SU-DHL-6 (cell line): ENCODE results near the gene COL6A1.

Experiments
- H2AFZ ChIP-seq: fragments of 200-600 bp; sonication (generic); 2 replicates; pipeline ENCODE4 v1.6.1; 2014; ENCODE audit warnings: low read depth, mild to moderate bottlenecking, moderate library complexity, mixed read lengths, antibody characterized with exemption, low read length; ENCODE audit not compliant: severe bottlenecking
- H3F3A ChIP-seq: fragments of 200-600 bp; shearing (Covaris generic); 2 replicates; pipeline ENCODE4 v1.6.0; 2016; ENCODE audit warnings: antibody characterized with exemption, mild to moderate bottlenecking; ENCODE audit not compliant: insufficient read depth
- H3K27ac ChIP-seq: fragments of 200-600 bp; sonication (generic); 2 replicates; pipeline ENCODE4 v1.5.1; 2016; ENCODE audit warnings: low read depth, mild to moderate bottlenecking, low read length, moderate library complexity, mixed read lengths
- H3K27me3 ChIP-seq: fragments of 200-600 bp; sonication (generic), shearing (Covaris generic); 2 replicates; pipeline ENCODE4 v1.6.0; 2014; ENCODE audit warnings: mild to moderate bottlenecking, low read length
- H3K36me3 ChIP-seq: fragments of 200-600 bp; sonication (generic); 2 replicates; pipeline ENCODE4 v1.6.1; 2014; ENCODE audit warnings: mild to moderate bottlenecking, low read length, mixed read lengths
- H3K4me2 ChIP-seq: fragments of 300-600, 200-600 bp; shearing (Covaris generic), sonication (generic); 2 replicates; pipeline ENCODE4 v1.6.0; 2014; ENCODE audit warnings: low read length, low read depth, mild to moderate bottlenecking; ENCODE audit not compliant: poor library complexity, severe bottlenecking
- H3K4me3 ChIP-seq: fragments of 200-600 bp; sonication (generic); 2 replicates; pipeline ENCODE4 v1.5.1; 2014; ENCODE audit warnings: antibody characterized with exemption, low read length, mild to moderate bottlenecking, mixed read lengths; ENCODE audit not compliant: insufficient read depth, poor library complexity, severe bottlenecking
- H3K79me2 ChIP-seq: fragments of 200-600 bp; sonication (generic); 2 replicates; pipeline ENCODE4 v1.6.1; 2014; ENCODE audit warnings: mild to moderate bottlenecking, low read length, moderate library complexity; ENCODE audit not compliant: insufficient read depth
- H3K9ac ChIP-seq: fragments of 200-600 bp; sonication (generic); 2 replicates; pipeline ENCODE4 v1.7.0; 2014; ENCODE audit warnings: mild to moderate bottlenecking, low read length
- H3K9me2 ChIP-seq: fragments of 200-600 bp; sonication (generic); replicated peaks from 2 replicates; pipeline ENCODE4 v1.6.1; 2014; ENCODE audit warnings: low read length; ENCODE audit not compliant: insufficient read depth
- H3K9me3 ChIP-seq: fragments of 200-600 bp; sonication (generic); 2 replicates; pipeline ENCODE4 v1.6.1; 2014; ENCODE audit warnings: low read length, mixed read lengths; ENCODE audit not compliant: insufficient read depth
- H4K20me1 ChIP-seq: fragments of 200-600 bp; sonication (generic); 2 replicates; pipeline ENCODE4 v1.6.1; 2014; ENCODE audit warnings: low read depth, mild to moderate bottlenecking, antibody characterized with exemption, low read length, moderate library complexity, mixed read lengths
- EZH2phosphoT487 ChIP-seq: fragments of 200-600 bp; sonication (generic), shearing (Covaris generic); conservative IDR thresholded peaks from 2 replicates; pipeline ENCODE4 v1.6.1; 2018; ENCODE audit warnings: mild to moderate bottlenecking, antibody characterized with exemption, low read length, moderate library complexity, mixed read lengths
- TF ChIP-seq, protein P1 (sequence below): fragments of 200-600 bp; sonication (generic); IDR thresholded peaks from one replicate; pipeline ENCODE4 v1.5.1; 2017; ENCODE audit warnings: antibody characterized with exemption, mild to moderate bottlenecking, low read length, moderate library complexity; ENCODE audit not compliant: insufficient read depth, poor library complexity, severe bottlenecking

COL6A1 gene

DNA sequence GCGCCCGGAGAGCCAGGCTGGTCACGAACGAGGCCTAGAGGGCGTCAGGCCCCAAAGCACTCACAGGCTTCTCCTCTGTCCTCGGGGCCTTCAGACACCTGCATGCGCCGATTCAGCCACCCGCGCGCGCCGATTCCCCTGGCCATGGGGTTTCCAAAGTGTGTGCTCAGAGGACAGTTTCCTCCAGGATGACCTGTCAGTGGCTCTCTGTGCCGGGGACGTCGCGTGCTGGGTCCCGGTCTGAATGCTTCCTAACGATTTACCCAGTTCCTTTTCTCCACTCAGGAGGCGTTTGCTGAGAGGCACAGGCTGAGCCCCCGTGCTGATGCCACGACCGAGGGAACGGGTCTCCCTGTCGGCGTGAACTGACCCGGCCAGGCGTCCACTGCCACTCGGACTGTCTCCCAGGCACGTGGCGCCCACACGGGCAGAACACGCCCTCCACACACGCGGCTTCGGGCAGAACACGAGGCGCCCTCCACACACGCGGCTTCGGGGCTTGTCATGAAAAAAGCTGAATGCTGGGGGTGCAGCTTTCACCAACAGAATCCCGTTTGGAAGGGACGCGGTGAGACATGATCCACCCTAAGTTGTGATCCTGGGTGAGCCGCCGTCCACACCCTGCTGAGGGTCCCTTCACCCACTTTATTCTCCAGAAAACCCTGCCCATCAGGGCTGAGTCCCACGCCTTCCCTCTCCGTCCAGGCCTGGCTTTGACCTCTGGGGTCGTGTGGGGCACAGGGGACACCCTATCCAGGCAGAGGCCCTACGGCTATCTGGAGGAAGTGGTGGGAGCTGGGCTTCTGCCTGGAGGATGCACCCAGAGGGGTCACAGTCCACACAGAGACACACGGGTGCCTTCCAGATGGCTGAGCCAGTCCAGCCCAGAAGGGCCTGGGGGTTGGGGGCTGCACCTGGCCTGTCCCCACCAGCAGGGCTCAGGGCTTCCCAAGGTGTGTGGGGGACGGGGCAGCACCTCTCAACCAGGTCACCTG lies 56.1 kb downstream of the COL6A1 start:
- H3K9me3 ChIP-seq: no peaks in the 10 kb centered on the region
- H3K9ac ChIP-seq: no peak overlapping the region

DNA sequence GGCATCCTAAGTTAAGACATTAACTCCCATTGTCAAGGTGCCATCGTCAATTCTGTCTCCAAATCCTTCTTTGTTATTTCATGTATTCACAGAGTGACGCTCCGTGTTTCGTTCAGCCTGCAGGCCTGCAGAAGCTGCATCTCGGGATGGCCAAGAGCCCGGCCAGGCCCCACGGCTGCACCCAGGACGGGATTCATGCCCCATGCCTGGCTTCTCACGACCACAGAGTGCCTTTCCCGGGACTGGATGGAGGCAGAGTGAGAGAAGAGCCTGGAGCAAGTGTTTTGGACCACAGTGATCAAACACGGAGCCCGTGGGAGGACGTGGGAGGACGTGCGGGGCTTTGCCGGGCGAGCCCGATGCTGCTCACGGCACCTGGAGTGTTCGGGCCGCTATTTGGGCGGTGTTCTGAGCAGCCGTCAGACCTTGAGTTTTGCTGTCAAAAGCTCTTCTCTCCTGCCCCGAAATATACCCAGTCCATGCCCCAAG lies 56.8 kb downstream of the COL6A1 start:
- H3F3A ChIP-seq: no peaks in the 10 kb centered on the region

More for the DNA sequence above, 56.1 kb downstream of the COL6A1 start:
- Histone ChIP-seq H3K4me3 (no peak overlapping the region), H3K36me3 (no peaks in the 10 kb centered on the region), H3K9me2 (no peaks in the 10 kb centered on the region), H3K27ac (no peak overlapping the region), H3K79me2 (no peaks in the 10 kb centered on the region), H3K4me2 (no peak overlapping the region), H2AFZ (no peak overlapping the region), H3K27me3 (no peaks in the 10 kb centered on the region), H4K20me1 (no peaks in the 10 kb centered on the region), H3F3A (no peaks in the 10 kb centered on the region)
- no peak for TF ChIP-seq EZH2phosphoT487
- TF ChIP-seq, protein P1, sequence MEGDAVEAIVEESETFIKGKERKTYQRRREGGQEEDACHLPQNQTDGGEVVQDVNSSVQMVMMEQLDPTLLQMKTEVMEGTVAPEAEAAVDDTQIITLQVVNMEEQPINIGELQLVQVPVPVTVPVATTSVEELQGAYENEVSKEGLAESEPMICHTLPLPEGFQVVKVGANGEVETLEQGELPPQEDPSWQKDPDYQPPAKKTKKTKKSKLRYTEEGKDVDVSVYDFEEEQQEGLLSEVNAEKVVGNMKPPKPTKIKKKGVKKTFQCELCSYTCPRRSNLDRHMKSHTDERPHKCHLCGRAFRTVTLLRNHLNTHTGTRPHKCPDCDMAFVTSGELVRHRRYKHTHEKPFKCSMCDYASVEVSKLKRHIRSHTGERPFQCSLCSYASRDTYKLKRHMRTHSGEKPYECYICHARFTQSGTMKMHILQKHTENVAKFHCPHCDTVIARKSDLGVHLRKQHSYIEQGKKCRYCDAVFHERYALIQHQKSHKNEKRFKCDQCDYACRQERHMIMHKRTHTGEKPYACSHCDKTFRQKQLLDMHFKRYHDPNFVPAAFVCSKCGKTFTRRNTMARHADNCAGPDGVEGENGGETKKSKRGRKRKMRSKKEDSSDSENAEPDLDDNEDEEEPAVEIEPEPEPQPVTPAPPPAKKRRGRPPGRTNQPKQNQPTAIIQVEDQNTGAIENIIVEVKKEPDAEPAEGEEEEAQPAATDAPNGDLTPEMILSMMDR: no peak

DNA sequence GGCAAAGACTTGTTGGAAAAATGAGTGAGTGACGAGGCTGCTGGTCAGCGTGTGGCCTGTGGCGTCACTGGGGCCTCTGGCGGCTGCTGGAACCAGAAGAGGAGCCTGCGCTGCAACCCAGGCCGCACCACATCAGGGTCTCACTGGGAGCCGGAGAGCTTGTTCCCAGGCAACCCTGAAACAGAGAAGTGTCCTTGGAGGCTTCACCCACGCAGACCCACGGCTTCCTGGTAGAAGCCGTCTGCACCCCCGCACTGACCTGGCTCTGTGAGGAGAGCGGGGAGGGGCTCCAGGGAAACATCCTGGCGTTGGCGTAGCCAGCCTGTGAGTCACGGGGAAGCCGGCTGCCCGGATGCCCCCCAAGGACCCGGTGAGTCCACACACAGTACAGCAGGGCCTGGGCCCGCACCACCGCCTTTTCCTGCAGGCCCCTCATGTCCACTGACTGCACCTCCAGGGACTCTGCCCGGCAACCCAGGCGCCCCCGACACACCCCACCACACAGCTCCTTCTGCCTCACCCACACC lies 57.4 kb downstream of the COL6A1 start:
- Histone ChIP-seq H3K27me3 (no peaks in the 10 kb centered on the region), H3K4me3 (no peak overlapping the region), H3K4me2 (no peak overlapping the region), H3K9ac (no peak overlapping the region), H4K20me1 (no peaks in the 10 kb centered on the region), H3K27ac (no peak overlapping the region), H2AFZ (no peak overlapping the region), H3K79me2 (no peaks in the 10 kb centered on the region), H3K9me2 (no peaks in the 10 kb centered on the region), H3F3A (no peaks in the 10 kb centered on the region), H3K36me3 (no peaks in the 10 kb centered on the region), H3K9me3 (no peaks in the 10 kb centered on the region)
- TF ChIP-seq EZH2phosphoT487: no peak
- TF ChIP-seq, protein P1: no peak

More for the DNA sequence above, 56.8 kb downstream of the COL6A1 start:
- no peaks in the 10 kb centered on the region for H3K36me3 ChIP-seq
- no peak for TF ChIP-seq EZH2phosphoT487
- TF ChIP-seq, protein P1: no peak
- H3K27me3 ChIP-seq: no peaks in the 10 kb centered on the region
- no peak overlapping the region for H3K27ac ChIP-seq
- no peaks in the 10 kb centered on the region for H3K9me2 ChIP-seq
- H3K79me2 ChIP-seq: no peaks in the 10 kb centered on the region
- H3K4me3 ChIP-seq: no peak overlapping the region
- H3K4me2 ChIP-seq: no peak overlapping the region
- H4K20me1 ChIP-seq: no peaks in the 10 kb centered on the region
- H3K9ac ChIP-seq: no peak overlapping the region
- H2AFZ ChIP-seq: no peak overlapping the region
- no peaks in the 10 kb centered on the region for H3K9me3 ChIP-seq
